ENCODE results near the gene HCN1.

- no peak for TF ChIP-seq POLR2A (IDR thresholded peaks at IDR 0.05; ENCODE audit: low read depth)
- TF ChIP-seq CTCF (IDR thresholded peaks at IDR 0.05): no peak
- TF ChIP-seq EP300 (IDR thresholded peaks at IDR 0.05): no peak
These were observed 23.9 kb downstream of the HCN1 start for GRCh38 chr5:45672271-45672670.
